ENCODE data around the gene CELSR2. TPM values are rescaled to one million over a fixed set of nuclear protein-coding genes. Genes with fewer than 3 reads are reported as not detected.

Gene CELSR2
- total RNA-seq, 1 donor from 2014 or later = 38.7 TPM

GRCh38 chr1:109312246-109312645 is 62.9 kb downstream of the CELSR2 start:
- H3K36me3 Mint-ChIP-seq (ENCODE audit: insufficient read depth) = peaks cover 26% of the 10 kb centered on the region
- no peaks in the 10 kb centered on the region for H3K9me3 Mint-ChIP-seq (ENCODE audit: low read depth)
- no peaks in the 10 kb centered on the region for H3K27me3 Mint-ChIP-seq
- peaks cover 9% of the 10 kb centered on the region for H3K4me1 Mint-ChIP-seq (ENCODE audit: low read depth)
- no peak overlapping the region for H3K4me3 Mint-ChIP-seq (ENCODE audit: low read depth)
- DNase-seq (ENCODE audit: low spot score, unreplicated experiment) = no peak
- no peak overlapping the region for H3K27ac Mint-ChIP-seq
- TF ChIP-seq CTCF (IDR thresholded peaks at IDR 0.05; ENCODE audit: unreplicated experiment) = no peak

GRCh38 chr1:109312978-109313775 is 63.8 kb downstream of the CELSR2 start:
- Mint-ChIP-seq H3K36me3 (ENCODE audit: insufficient read depth) (peaks cover 29% of the 10 kb centered on the region), H3K27ac (no peak overlapping the region), H3K4me1 (ENCODE audit: low read depth) (peaks cover 3% of the 10 kb centered on the region), H3K4me3 (ENCODE audit: low read depth) (no peak overlapping the region), H3K27me3 (no peaks in the 10 kb centered on the region), H3K9me3 (ENCODE audit: low read depth) (no peaks in the 10 kb centered on the region)
- TF ChIP-seq CTCF (IDR thresholded peaks at IDR 0.05; ENCODE audit: unreplicated experiment) = no peak
- no peak for DNase-seq (ENCODE audit: low spot score, unreplicated experiment)

GRCh38 chr1:109314795-109315194 is 65.5 kb downstream of the CELSR2 start:
- Mint-ChIP-seq H3K27ac (peak overlapping the region; percentile 7), H3K4me1 (ENCODE audit: low read depth) (peaks cover 3% of the 10 kb centered on the region), H3K9me3 (ENCODE audit: low read depth) (no peaks in the 10 kb centered on the region), H3K36me3 (ENCODE audit: insufficient read depth) (peaks cover 36% of the 10 kb centered on the region), H3K4me3 (ENCODE audit: low read depth) (no peak overlapping the region), H3K27me3 (no peaks in the 10 kb centered on the region)
- TF ChIP-seq CTCF (IDR thresholded peaks at IDR 0.05; ENCODE audit: unreplicated experiment) = no peak
- DNase-seq (ENCODE audit: low spot score, unreplicated experiment) = no peak

GRCh38 chr1:109315288-109315687 is 65.9 kb downstream of the CELSR2 start:
- Mint-ChIP-seq H3K4me1 (ENCODE audit: low read depth) (peaks cover 3% of the 10 kb centered on the region), H3K27ac (no peak overlapping the region), H3K4me3 (ENCODE audit: low read depth) (no peak overlapping the region), H3K27me3 (no peaks in the 10 kb centered on the region), H3K9me3 (ENCODE audit: low read depth) (no peaks in the 10 kb centered on the region), H3K36me3 (ENCODE audit: insufficient read depth) (peaks cover 37% of the 10 kb centered on the region)
- TF ChIP-seq CTCF (IDR thresholded peaks at IDR 0.05; ENCODE audit: unreplicated experiment) = no peak
- no peak for DNase-seq (ENCODE audit: low spot score, unreplicated experiment)

DNA sequence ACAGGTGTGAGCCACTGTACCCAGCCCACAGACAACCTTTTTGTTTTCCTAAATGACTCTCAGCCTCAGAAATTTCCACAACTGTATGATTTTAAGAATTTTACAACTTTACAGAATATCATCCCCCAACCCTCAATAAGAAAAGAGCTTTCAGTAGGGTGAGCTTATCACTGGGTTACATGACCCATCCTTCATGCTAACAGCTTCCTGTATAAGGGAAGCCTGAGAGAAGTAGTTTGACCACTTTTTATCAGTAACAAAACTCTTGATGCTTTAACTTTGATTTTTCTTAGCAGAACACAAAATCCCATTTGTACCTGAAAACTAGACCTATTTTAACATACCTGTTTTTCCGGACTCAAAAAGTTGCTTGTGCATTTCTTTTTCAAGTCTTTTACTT is 67.2 kb downstream of the CELSR2 start:
- Mint-ChIP-seq H3K27ac (no peak overlapping the region), H3K4me1 (ENCODE audit: low read depth) (no peaks in the 10 kb centered on the region), H3K9me3 (ENCODE audit: low read depth) (no peaks in the 10 kb centered on the region), H3K4me3 (ENCODE audit: low read depth) (no peak overlapping the region), H3K27me3 (no peaks in the 10 kb centered on the region), H3K36me3 (ENCODE audit: insufficient read depth) (peaks cover 43% of the 10 kb centered on the region)
- no peak for TF ChIP-seq CTCF (IDR thresholded peaks at IDR 0.05; ENCODE audit: unreplicated experiment)
- DNase-seq (ENCODE audit: low spot score, unreplicated experiment) = no peak

Measured in progenitor cell of endocrine pancreas (in vitro differentiated cells).